Gastroesophageal sphincter (tissue), 4 donors: ENCODE results near the gene NEK7. TPM values are rescaled to one million over a fixed set of nuclear protein-coding genes. Genes with fewer than 3 reads are reported as not detected.

Experiments
- ATAC-seq: fragments of 150-250 bp; one replicate; pipeline ENCODE4 v1.9.1; 2016; ENCODE audit warnings: mild to moderate bottlenecking, moderate library complexity
- H3K27ac ChIP-seq, 4 donors: fragments of 200-600 bp; sonication (generic) in 3 of 4; 1 replicate in 3 of 4; 2 replicates in 1 of 4; pipeline ENCODE4 v1.5.1; 2016 to 2019
- H3K27me3 ChIP-seq: fragments of 200-600 bp; sonication (generic); one replicate; pipeline ENCODE4 v1.5.1; 2019
- H3K36me3 ChIP-seq, 2 donors: fragments of 200-600 bp; sonication (generic); one replicate each; pipeline ENCODE4 v1.5.1; 2019; ENCODE audit warnings: control low read depth in 1 of 2
- H3K4me1 ChIP-seq, 3 donors: fragments of 200-600 bp; sonication (generic); 1 replicate in 2 of 3; 2 replicates in 1 of 3; pipeline ENCODE4 v1.5.1; 2016 to 2019; ENCODE audit warnings: control low read depth in 2 of 3
- H3K4me3 ChIP-seq, 2 donors: fragments of 200-600 bp; sonication (generic); one replicate each; pipeline ENCODE4 v1.5.1; 2019; ENCODE audit warnings: mild to moderate bottlenecking in 1 of 2, moderate library complexity in 1 of 2
- H3K9me3 ChIP-seq, 3 donors: fragments of 200-600 bp; sonication (generic); one replicate each; pipeline ENCODE4 v1.5.1; 2017 to 2019; ENCODE audit warnings: control low read depth in 2 of 3
- CTCF ChIP-seq, 4 experiments: fragments of 200-600 bp in 2 of 4; fragments of 450-650 bp in 2 of 4; sonication (generic) in 1 of 4; IDR thresholded peaks; one replicate each; pipeline ENCODE4 v1.5.1; 2017 to 2019; ENCODE audit warnings: antibody characterized with exemption in 4 of 4, mild to moderate bottlenecking in 2 of 4, moderate library complexity in 2 of 4
- EP300 ChIP-seq: sonication (generic); formaldehyde crosslinking; IDR thresholded peaks from one replicate; pipeline ENCODE4 v1.6.1; 2017; ENCODE audit warnings: antibody characterized with exemption, mild to moderate bottlenecking
- POLR2A ChIP-seq, 2 donors: fragments of 450-650 bp; IDR thresholded peaks; one replicate each; pipeline ENCODE4 v1.6.1; 2017; ENCODE audit warnings: antibody characterized with exemption in 2 of 2, mild to moderate bottlenecking in 2 of 2, moderate library complexity in 1 of 2
- POLR2AphosphoS5 ChIP-seq: sonication (generic); formaldehyde crosslinking; IDR thresholded peaks from one replicate; pipeline ENCODE4 v1.6.1; 2017; ENCODE audit warnings: antibody characterized with exemption
- WGBS, 2 donors: methylation state at CpG; one replicate each; pipeline ENCODE4 v1.1.5; 2018; ENCODE audit warnings: low coverage in 1 of 2; 5-methylcytosine and 5-hydroxymethylcytosine counted together
- total RNA-seq, 4 donors: library from RNA; depleted of rRNA; stranded (reverse); fragments of >200 nt; gene quantifications; one replicate each; pipeline ENCODE4 v1.1.0, GENCODE V29; 2016

The NEK7 gene
- total RNA-seq, 4 donors from 2014 or later: 114 to 250 (median 181) TPM

- 7 to 78% methylated on average over 1 of the region's 1 CpG for WGBS, 2 donors
- ATAC-seq: no peak
- Histone ChIP-seq H3K4me3 (no peak overlapping the region), H3K36me3 (peaks cover 0 to 4% of the 10 kb centered on the region in 2 donors), H3K27me3 (no peaks in the 10 kb centered on the region), H3K27ac (no peak overlapping the region), H3K4me1 (no peaks in the 10 kb centered on the region), H3K9me3 (no peaks in the 10 kb centered on the region)
- no peak for TF ChIP-seq POLR2A (IDR thresholded peaks at IDR 0.05)
- no peak for TF ChIP-seq EP300
- no peak for TF ChIP-seq POLR2AphosphoS5
- no peak for TF ChIP-seq CTCF (IDR thresholded peaks at IDR 0.05)
Observed at GRCh38 chr1:198272492-198272891, 115.7 kb downstream of the NEK7 start.

- TF ChIP-seq POLR2AphosphoS5 (no peak), CTCF (IDR thresholded peaks at IDR 0.05) (no peak), POLR2A (IDR thresholded peaks at IDR 0.05) (no peak), EP300 (no peak)
- ATAC-seq: no peak
- H3K9me3 ChIP-seq: no peaks in the 10 kb centered on the region
- 80 to 89% methylated on average over 1 of the region's 1 CpG for WGBS, 2 donors
- H3K4me1 ChIP-seq: no peaks in the 10 kb centered on the region
- no peaks in the 10 kb centered on the region for H3K27me3 ChIP-seq
- H3K27ac ChIP-seq: no peak overlapping the region
- H3K4me3 ChIP-seq: no peak overlapping the region
- peaks cover 0 to under 1% of the 10 kb centered on the region in 2 donors for H3K36me3 ChIP-seq
Observed at GRCh38 chr1:198273748-198274295, 117.0 kb downstream of the NEK7 start.

GRCh38 chr1:198275597-198275996 is 118.8 kb downstream of the NEK7 start:
- WGBS, 2 donors: 87 to 100% methylated on average over 1 of the region's 1 CpG
- no peaks in the 10 kb centered on the region for H3K4me1 ChIP-seq

GRCh38 chr1:198276241-198276640 is 119.4 kb downstream of the NEK7 start:
- WGBS, 2 donors: 91 to 94% methylated on average over 1 of the region's 1 CpG
- Histone ChIP-seq H3K27me3 (no peaks in the 10 kb centered on the region), H3K4me1 (no peaks in the 10 kb centered on the region), H3K27ac (no peak overlapping the region), H3K4me3 (no peak overlapping the region), H3K9me3 (no peaks in the 10 kb centered on the region), H3K36me3 (peaks cover 0 to 13% of the 10 kb centered on the region in 2 donors)
- TF ChIP-seq POLR2A (IDR thresholded peaks at IDR 0.05) (no peak), EP300 (no peak), CTCF (IDR thresholded peaks at IDR 0.05) (no peak), POLR2AphosphoS5 (no peak)
- no peak for ATAC-seq

More at GRCh38 chr1:198275597-198275996, 118.8 kb downstream of the NEK7 start:
- peaks cover 0 to 13% of the 10 kb centered on the region in 2 donors for H3K36me3 ChIP-seq
- no peaks in the 10 kb centered on the region for H3K9me3 ChIP-seq
- no peak for ATAC-seq
- H3K4me3 ChIP-seq: no peak overlapping the region
- H3K27ac ChIP-seq: no peak overlapping the region
- TF ChIP-seq POLR2AphosphoS5 (no peak), CTCF (IDR thresholded peaks at IDR 0.05) (no peak), EP300 (no peak), POLR2A (IDR thresholded peaks at IDR 0.05) (no peak)
- no peaks in the 10 kb centered on the region for H3K27me3 ChIP-seq

- Histone ChIP-seq H3K36me3 (peaks cover 0 to 13% of the 10 kb centered on the region in 2 donors), H3K27me3 (no peaks in the 10 kb centered on the region), H3K27ac (no peak overlapping the region), H3K4me3 (no peak overlapping the region), H3K9me3 (no peaks in the 10 kb centered on the region), H3K4me1 (no peaks in the 10 kb centered on the region)
- WGBS, 2 donors: 100% methylated on average over 1 of the region's 1 CpG
- no peak for ATAC-seq
- no peak for TF ChIP-seq CTCF (IDR thresholded peaks at IDR 0.05)
Observed at GRCh38 chr1:198278943-198279342, 122.1 kb downstream of the NEK7 start.
